MG63 (cell line): ENCODE measurements around the gene NPC1. TPM values are rescaled to one million over a fixed set of nuclear protein-coding genes. Genes with fewer than 3 reads are reported as not detected.
"Not testable (repeated sequence)": the region's sequence is repeated elsewhere in the genome, so short reads cannot be mapped to it uniquely, and the experiment has no call there.

Experiments used
- DNase-seq: peaks from one replicate; pipeline ENCODE4 v3.0.0-alpha.2; 2020
- H3K27me3 ChIP-seq: fragments of 250-450 bp; sonication (Bioruptor Pico); 2 replicates; pipeline ENCODE4 v1.5.1; 2020; ENCODE audit warnings: mild to moderate bottlenecking, moderate library complexity
- H3K36me3 ChIP-seq: fragments of 250-450 bp; sonication (Bioruptor Pico); 2 replicates; pipeline ENCODE4 v1.5.1; 2020; ENCODE audit warnings: mild to moderate bottlenecking, moderate library complexity
- H3K4me3 ChIP-seq: fragments of 250-450 bp; sonication (Bioruptor Pico); 2 replicates; pipeline ENCODE4 v1.5.1; 2020; ENCODE audit warnings: mild to moderate bottlenecking, moderate library complexity
- H3K9me3 ChIP-seq: fragments of 250-450 bp; sonication (Bioruptor Pico); 2 replicates; pipeline ENCODE4 v1.5.1; 2020; ENCODE audit warnings: mild to moderate bottlenecking, moderate library complexity
- total RNA-seq: library from RNA; depleted of rRNA; stranded (reverse); fragments of >200 nt; shearing (Covaris generic); gene quantifications from 2 replicates; pipeline ENCODE4 v1.2.3, GENCODE V29; 2014; ENCODE audit warnings: low replicate concordance; rRNA removed

Gene NPC1
- total RNA-seq, 1 experiment from 2014 or later, result 8.5 TPM

- no peaks in the 10 kb centered on the region for H3K9me3 ChIP-seq
- no peaks in the 10 kb centered on the region for H3K27me3 ChIP-seq
- no peak for DNase-seq
- H3K36me3 ChIP-seq, result no peaks in the 10 kb centered on the region
- no peak overlapping the region for H3K4me3 ChIP-seq
Measured at GRCh38 chr18:23498117-23498516, 88.2 kb downstream of the NPC1 start.

- H3K9me3 ChIP-seq, result no peaks in the 10 kb centered on the region
- H3K27me3 ChIP-seq, result no peaks in the 10 kb centered on the region
- no peak overlapping the region for H3K4me3 ChIP-seq
- H3K36me3 ChIP-seq, result no peaks in the 10 kb centered on the region
- DNase-seq, result no peak
Measured at GRCh38 chr18:23495723-23496440, 90.4 kb downstream of the NPC1 start.

GRCh38 chr18:23494992-23495391 lies 91.3 kb downstream of the NPC1 start:
- no peaks in the 10 kb centered on the region for H3K9me3 ChIP-seq
- DNase-seq, result no peak
- H3K27me3 ChIP-seq, result no peaks in the 10 kb centered on the region
- H3K36me3 ChIP-seq, result no peaks in the 10 kb centered on the region
- H3K4me3 ChIP-seq, result no peak overlapping the region

- H3K27me3 ChIP-seq, result no peaks in the 10 kb centered on the region
- no peaks in the 10 kb centered on the region for H3K9me3 ChIP-seq
- no peak for DNase-seq
- no peaks in the 10 kb centered on the region for H3K36me3 ChIP-seq
- no peak overlapping the region for H3K4me3 ChIP-seq
Measured at GRCh38 chr18:23493654-23494053, 92.7 kb downstream of the NPC1 start.

GRCh38 chr18:23489586-23489985 lies 96.7 kb downstream of the NPC1 start:
- not testable (repeated sequence) for H3K4me3 ChIP-seq, H3K27me3 ChIP-seq, H3K36me3 ChIP-seq, H3K9me3 ChIP-seq
- DNase-seq, result peak; percentile 70

- Histone ChIP-seq H3K9me3 (no peaks in the 10 kb centered on the region), H3K36me3 (peaks cover 4% of the 10 kb centered on the region; the same call in 1 of the 2 replicates), H3K4me3 (no peak overlapping the region), H3K27me3 (no peaks in the 10 kb centered on the region)
- DNase-seq, result peak; percentile 39
Measured at GRCh38 chr18:23487738-23488570, 98.4 kb downstream of the NPC1 start.

- Histone ChIP-seq H3K27me3 (no peaks in the 10 kb centered on the region), H3K9me3 (no peaks in the 10 kb centered on the region), H3K36me3 (peaks cover 22% of the 10 kb centered on the region), H3K4me3 (no peak overlapping the region)
- no peak for DNase-seq
Measured at GRCh38 chr18:23485386-23485785, 100.9 kb downstream of the NPC1 start.

- H3K9me3 ChIP-seq, result no peaks in the 10 kb centered on the region
- no peak overlapping the region for H3K4me3 ChIP-seq
- no peaks in the 10 kb centered on the region for H3K27me3 ChIP-seq
- H3K36me3 ChIP-seq, result peaks cover 30% of the 10 kb centered on the region
- DNase-seq, result no peak
Measured at GRCh38 chr18:23484561-23485182, 101.6 kb downstream of the NPC1 start.

Other genes with a start within 250 kb of the NPC1 start
- gene RIOK3, start 133.2 kb downstream of the NPC1 start, total RNA-seq, result 35.9 and 41.3 TPM in 2 replicates
- gene RMC1, start 83.0 kb downstream of the NPC1 start, total RNA-seq, result 21.1 and 21.9 TPM in 2 replicates
- 10.3 and 12.3 TPM in 2 replicates for gene ANKRD29, start 76.4 kb upstream of the NPC1 start, total RNA-seq
- gene LAMA3, start 102.9 kb upstream of the NPC1 start, total RNA-seq, result 6.4 and 16.0 TPM in 2 replicates